Keratinocyte (primary cell): ENCODE data around the gene SS18L1.

ENCODE experiments used
- EZH2 ChIP-seq: IDR thresholded peaks from one replicate; pipeline ENCODE4 v1.6.1; 2012; ENCODE audit warnings: inconsistent platforms, mild to moderate bottlenecking, low read length, moderate library complexity
- TF ChIP-seq, protein P1 (sequence below), 3 experiments: IDR thresholded peaks in 1 of 3; conservative IDR thresholded peaks in 1 of 3; optimal IDR thresholded peaks in 1 of 3; 2 replicates in 2 of 3; 3 replicates in 1 of 3; pipeline versions ENCODE3 to v1.5.1; 2011; ENCODE audit warnings: low read length in 3 of 3, mild to moderate bottlenecking in 3 of 3, moderate library complexity in 2 of 3, control low read depth in 1 of 3, inconsistent platforms in 1 of 3; ENCODE audit not compliant: insufficient read depth in 2 of 3; ENCODE audit errors: extremely low read depth in 1 of 3

DNA sequence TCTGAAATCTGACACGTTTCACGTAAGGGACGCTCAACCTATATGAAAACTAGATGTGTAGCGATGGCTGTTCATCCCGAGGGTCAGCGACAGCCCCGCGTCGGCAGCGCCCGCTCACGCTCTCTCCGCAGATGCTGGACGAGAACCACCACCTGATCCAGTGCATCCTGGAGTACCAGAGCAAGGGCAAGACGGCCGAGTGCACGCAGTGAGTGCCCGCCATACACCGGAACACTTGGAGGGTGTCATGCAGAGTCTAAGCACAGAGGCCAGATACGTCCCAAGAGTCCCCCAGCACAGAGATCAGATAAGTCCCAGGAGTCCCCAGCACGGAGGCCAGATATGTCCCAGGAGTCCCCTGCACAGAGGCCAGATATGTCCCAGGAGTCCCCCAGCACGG is 15.0 kb downstream of the SS18L1 start:
- TF ChIP-seq, protein P1, sequence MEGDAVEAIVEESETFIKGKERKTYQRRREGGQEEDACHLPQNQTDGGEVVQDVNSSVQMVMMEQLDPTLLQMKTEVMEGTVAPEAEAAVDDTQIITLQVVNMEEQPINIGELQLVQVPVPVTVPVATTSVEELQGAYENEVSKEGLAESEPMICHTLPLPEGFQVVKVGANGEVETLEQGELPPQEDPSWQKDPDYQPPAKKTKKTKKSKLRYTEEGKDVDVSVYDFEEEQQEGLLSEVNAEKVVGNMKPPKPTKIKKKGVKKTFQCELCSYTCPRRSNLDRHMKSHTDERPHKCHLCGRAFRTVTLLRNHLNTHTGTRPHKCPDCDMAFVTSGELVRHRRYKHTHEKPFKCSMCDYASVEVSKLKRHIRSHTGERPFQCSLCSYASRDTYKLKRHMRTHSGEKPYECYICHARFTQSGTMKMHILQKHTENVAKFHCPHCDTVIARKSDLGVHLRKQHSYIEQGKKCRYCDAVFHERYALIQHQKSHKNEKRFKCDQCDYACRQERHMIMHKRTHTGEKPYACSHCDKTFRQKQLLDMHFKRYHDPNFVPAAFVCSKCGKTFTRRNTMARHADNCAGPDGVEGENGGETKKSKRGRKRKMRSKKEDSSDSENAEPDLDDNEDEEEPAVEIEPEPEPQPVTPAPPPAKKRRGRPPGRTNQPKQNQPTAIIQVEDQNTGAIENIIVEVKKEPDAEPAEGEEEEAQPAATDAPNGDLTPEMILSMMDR (optimal IDR thresholded peaks at IDR 0.05 in 1 of 3, IDR thresholded peaks at IDR 0.05 in 1 of 3, conservative IDR thresholded peaks at IDR 0.05 in 1 of 3; ENCODE audit: extremely low read depth in 1 of 3, insufficient read depth in 2 of 3, low read length in 3 of 3) = no peak
- TF ChIP-seq EZH2 = no peak
